ENCODE data around the gene PPP2R3C.

DNA sequence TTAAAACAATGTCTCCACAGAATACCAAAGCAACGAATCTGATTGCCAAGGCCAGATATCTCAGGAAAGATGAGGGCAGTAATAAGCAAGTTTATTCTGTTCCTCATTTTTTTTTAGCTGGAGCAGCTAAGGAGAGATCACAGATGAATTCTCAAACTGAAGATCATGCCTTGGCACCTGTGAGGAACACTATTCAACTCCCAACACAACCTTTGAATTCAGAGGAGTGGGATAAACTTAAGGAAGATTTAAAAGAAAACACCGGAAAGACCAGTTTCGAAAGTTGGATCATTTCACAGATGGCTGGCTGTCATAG is 1.6 kb upstream of the PPP2R3C start:
- TF ChIP-seq, protein P1, sequence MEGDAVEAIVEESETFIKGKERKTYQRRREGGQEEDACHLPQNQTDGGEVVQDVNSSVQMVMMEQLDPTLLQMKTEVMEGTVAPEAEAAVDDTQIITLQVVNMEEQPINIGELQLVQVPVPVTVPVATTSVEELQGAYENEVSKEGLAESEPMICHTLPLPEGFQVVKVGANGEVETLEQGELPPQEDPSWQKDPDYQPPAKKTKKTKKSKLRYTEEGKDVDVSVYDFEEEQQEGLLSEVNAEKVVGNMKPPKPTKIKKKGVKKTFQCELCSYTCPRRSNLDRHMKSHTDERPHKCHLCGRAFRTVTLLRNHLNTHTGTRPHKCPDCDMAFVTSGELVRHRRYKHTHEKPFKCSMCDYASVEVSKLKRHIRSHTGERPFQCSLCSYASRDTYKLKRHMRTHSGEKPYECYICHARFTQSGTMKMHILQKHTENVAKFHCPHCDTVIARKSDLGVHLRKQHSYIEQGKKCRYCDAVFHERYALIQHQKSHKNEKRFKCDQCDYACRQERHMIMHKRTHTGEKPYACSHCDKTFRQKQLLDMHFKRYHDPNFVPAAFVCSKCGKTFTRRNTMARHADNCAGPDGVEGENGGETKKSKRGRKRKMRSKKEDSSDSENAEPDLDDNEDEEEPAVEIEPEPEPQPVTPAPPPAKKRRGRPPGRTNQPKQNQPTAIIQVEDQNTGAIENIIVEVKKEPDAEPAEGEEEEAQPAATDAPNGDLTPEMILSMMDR (IDR thresholded peaks at IDR 0.05; ENCODE audit: low read depth, low read length, missing input control) = no peak
- TF ChIP-seq, protein P2, sequence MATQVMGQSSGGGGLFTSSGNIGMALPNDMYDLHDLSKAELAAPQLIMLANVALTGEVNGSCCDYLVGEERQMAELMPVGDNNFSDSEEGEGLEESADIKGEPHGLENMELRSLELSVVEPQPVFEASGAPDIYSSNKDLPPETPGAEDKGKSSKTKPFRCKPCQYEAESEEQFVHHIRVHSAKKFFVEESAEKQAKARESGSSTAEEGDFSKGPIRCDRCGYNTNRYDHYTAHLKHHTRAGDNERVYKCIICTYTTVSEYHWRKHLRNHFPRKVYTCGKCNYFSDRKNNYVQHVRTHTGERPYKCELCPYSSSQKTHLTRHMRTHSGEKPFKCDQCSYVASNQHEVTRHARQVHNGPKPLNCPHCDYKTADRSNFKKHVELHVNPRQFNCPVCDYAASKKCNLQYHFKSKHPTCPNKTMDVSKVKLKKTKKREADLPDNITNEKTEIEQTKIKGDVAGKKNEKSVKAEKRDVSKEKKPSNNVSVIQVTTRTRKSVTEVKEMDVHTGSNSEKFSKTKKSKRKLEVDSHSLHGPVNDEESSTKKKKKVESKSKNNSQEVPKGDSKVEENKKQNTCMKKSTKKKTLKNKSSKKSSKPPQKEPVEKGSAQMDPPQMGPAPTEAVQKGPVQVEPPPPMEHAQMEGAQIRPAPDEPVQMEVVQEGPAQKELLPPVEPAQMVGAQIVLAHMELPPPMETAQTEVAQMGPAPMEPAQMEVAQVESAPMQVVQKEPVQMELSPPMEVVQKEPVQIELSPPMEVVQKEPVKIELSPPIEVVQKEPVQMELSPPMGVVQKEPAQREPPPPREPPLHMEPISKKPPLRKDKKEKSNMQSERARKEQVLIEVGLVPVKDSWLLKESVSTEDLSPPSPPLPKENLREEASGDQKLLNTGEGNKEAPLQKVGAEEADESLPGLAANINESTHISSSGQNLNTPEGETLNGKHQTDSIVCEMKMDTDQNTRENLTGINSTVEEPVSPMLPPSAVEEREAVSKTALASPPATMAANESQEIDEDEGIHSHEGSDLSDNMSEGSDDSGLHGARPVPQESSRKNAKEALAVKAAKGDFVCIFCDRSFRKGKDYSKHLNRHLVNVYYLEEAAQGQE (IDR thresholded peaks at IDR 0.05) = no peak
- no peak for TF ChIP-seq YY1 (IDR thresholded peaks at IDR 0.05)
- no peak for TF ChIP-seq RAD21 (IDR thresholded peaks at IDR 0.05)
- no peak for TF ChIP-seq JUND (IDR thresholded peaks at IDR 0.05)
- TF ChIP-seq NR2F2 (IDR thresholded peaks at IDR 0.05) = no peak
